Kidney epithelial cell (primary cell): Measurements from ENCODE around the gene NELL1. TPM values are rescaled to one million over a fixed set of nuclear protein-coding genes. Genes with fewer than 3 reads are reported as not detected.

ENCODE experiments used
- DNase-seq: peaks from one replicate; pipeline ENCODE4 v3.0.0-alpha.2; 2010; ENCODE audit warnings: low read depth
- H3K27me3 ChIP-seq: 2 replicates; pipeline ENCODE4 v1.6.0; 2011; ENCODE audit warnings: low read length; ENCODE audit not compliant: control insufficient read depth, insufficient read depth
- H3K36me3 ChIP-seq: 2 replicates; pipeline ENCODE4 v1.5.1; 2011; ENCODE audit warnings: low read length; ENCODE audit not compliant: control insufficient read depth, insufficient read depth
- H3K4me3 ChIP-seq: 2 replicates; pipeline ENCODE4 v1.5.1; 2011; ENCODE audit warnings: low read depth, mild to moderate bottlenecking, control low read depth, low read length
- total RNA-seq: library from RNA; depleted of rRNA; stranded (reverse); fragments of >200 nt; gene quantifications from 2 replicates; pipeline ENCODE4 v1.2.3, GENCODE V29; 2015
- TF ChIP-seq, protein P1 (sequence below): IDR thresholded peaks from 2 replicates; pipeline ENCODE4 v1.5.1; 2011; ENCODE audit warnings: mild to moderate bottlenecking, moderate library complexity, low read length, control low read depth, inconsistent platforms; ENCODE audit not compliant: insufficient read depth, poor library complexity, severe bottlenecking

NELL1 gene
- total RNA-seq, 1 donor from 2014 or later = 0.17 TPM

- Histone ChIP-seq H3K4me3 (no peak overlapping the region), H3K36me3 (no peaks in the 10 kb centered on the region), H3K27me3 (no peaks in the 10 kb centered on the region)
- no peak for DNase-seq
- TF ChIP-seq, protein P1, sequence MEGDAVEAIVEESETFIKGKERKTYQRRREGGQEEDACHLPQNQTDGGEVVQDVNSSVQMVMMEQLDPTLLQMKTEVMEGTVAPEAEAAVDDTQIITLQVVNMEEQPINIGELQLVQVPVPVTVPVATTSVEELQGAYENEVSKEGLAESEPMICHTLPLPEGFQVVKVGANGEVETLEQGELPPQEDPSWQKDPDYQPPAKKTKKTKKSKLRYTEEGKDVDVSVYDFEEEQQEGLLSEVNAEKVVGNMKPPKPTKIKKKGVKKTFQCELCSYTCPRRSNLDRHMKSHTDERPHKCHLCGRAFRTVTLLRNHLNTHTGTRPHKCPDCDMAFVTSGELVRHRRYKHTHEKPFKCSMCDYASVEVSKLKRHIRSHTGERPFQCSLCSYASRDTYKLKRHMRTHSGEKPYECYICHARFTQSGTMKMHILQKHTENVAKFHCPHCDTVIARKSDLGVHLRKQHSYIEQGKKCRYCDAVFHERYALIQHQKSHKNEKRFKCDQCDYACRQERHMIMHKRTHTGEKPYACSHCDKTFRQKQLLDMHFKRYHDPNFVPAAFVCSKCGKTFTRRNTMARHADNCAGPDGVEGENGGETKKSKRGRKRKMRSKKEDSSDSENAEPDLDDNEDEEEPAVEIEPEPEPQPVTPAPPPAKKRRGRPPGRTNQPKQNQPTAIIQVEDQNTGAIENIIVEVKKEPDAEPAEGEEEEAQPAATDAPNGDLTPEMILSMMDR = no peak
Observed at GRCh38 chr11:20880094-20880493, 210.7 kb downstream of the NELL1 start.

DNA sequence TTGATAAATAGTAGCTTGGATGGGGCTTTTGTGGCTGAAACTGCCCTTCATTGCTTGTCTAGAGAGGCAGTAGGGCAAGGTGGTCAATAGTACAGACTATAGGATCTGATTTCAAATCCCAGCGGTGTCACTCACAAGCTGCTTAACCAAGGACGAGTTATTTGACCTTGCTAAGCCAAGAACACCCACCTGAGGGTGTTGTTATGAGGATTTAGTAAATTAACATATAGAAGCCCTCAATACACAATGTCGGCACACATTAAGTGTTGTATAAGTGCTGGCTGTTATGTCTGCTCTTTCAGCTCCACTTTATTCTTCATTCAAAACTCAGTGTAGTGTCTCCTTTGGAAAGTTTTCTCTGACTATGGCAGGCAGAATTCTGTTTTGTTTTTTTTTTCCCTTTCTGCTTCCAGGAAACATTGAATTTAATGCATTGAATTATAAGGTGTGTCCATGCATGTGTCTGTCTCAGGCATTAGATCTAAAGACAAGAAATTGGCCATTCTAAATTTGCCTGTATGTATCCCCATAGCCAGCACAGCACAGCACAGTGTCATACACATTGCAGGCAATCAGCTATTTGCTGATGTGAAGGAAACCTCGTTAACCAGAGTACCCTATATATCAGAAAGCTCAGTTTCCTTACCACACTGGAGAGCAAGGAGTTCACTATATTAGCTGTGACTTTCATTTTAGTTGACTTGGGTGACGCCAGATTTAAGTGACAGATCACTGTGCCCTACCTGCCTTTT is 212.1 kb downstream of the NELL1 start:
- TF ChIP-seq, protein P1 = no peak
- H3K4me3 ChIP-seq = no peak overlapping the region
- no peaks in the 10 kb centered on the region for H3K36me3 ChIP-seq

GRCh38 chr11:20887137-20887536 is 217.8 kb downstream of the NELL1 start:
- Histone ChIP-seq H3K36me3 (no peaks in the 10 kb centered on the region), H3K27me3 (no peaks in the 10 kb centered on the region), H3K4me3 (no peak overlapping the region)
- no peak for DNase-seq
- TF ChIP-seq, protein P1 = no peak

More for the DNA sequence above, 212.1 kb downstream of the NELL1 start:
- DNase-seq = no peak
- no peaks in the 10 kb centered on the region for H3K27me3 ChIP-seq

GRCh38 chr11:20894296-20894695 is 224.9 kb downstream of the NELL1 start:
- H3K4me3 ChIP-seq = no peak overlapping the region

DNA sequence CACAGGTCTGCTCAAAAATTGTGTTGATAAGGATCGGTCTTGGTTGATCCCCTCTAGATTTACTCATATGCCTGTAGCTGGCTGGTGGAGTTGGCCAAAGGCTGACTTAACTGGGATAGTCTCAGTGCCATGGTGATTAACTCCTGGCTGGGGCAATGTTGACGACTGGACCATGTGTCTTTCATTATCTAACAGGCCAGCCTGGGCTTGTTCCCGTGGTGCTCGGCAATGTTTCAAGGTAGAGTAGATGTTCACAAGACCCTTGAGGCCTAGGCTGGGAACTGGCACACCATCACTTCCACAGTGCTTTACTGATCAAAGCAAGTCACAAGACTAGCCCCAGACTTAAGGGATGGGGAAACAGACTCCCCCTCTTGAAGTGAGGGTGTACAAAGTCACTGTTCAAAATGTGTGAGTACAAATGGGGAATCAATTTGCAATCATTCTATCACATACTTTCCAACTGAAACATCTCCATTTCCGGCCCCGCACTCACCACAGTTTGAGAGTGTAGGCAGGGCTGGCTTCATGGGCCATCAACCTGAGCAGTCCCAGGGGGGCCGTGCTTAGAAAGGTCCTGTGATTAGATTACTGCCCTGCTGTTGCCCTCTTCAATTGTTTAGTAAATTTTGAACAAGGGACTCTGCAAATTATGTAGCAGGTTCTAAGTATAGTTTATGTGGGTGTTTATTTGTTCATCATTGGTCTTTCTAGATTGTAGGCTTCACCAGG is 240.8 kb downstream of the NELL1 start:
- Histone ChIP-seq H3K36me3 (no peaks in the 10 kb centered on the region), H3K27me3 (no peaks in the 10 kb centered on the region), H3K4me3 (no peak overlapping the region)
- DNase-seq = no peak
- TF ChIP-seq, protein P1 = no peak

More at GRCh38 chr11:20894296-20894695, 224.9 kb downstream of the NELL1 start:
- DNase-seq = no peak
- H3K27me3 ChIP-seq = no peaks in the 10 kb centered on the region
- no peaks in the 10 kb centered on the region for H3K36me3 ChIP-seq
- TF ChIP-seq, protein P1 = no peak
